Stomach (tissue), 9 donors: Measurements from ENCODE around the gene OBSCN. TPM values are rescaled to one million over a fixed set of nuclear protein-coding genes. Genes with fewer than 3 reads are reported as not detected.
A peak's percentile ranks its signal among the peaks of the same experiment; 100 is the strongest.

ENCODE experiments used
- DNase-seq, 2 donors: peaks; one replicate each; pipeline versions ENCODE4 v3.0.0 to v3.0.0-alpha.2; 2013 to 2019
- H3K27ac ChIP-seq, 5 donors: fragments of 200-600 bp in 4 of 5; sonication (generic) in 4 of 5; one replicate each; pipeline ENCODE4 v1.5.1; 2013 to 2019; ENCODE audit warnings: mild to moderate bottlenecking in 1 of 5, moderate library complexity in 1 of 5
- H3K27me3 ChIP-seq, 3 donors: fragments of 200-600 bp; sonication (generic); one replicate each; pipeline ENCODE4 v1.5.1; 2017 to 2019; ENCODE audit warnings: mixed run types in 1 of 3
- H3K36me3 ChIP-seq, 4 donors: fragments of 200-600 bp; sonication (generic); 1 replicate in 3 of 4; 2 replicates in 1 of 4; pipeline ENCODE4 v1.5.1; 2016 to 2019
- H3K4me1 ChIP-seq, 4 donors: fragments of 200-600 bp; sonication (generic); one replicate each; pipeline ENCODE4 v1.5.1; 2016 to 2019
- H3K4me3 ChIP-seq, 4 donors: fragments of 200-600 bp; sonication (generic) in 3 of 4; one replicate each; pipeline ENCODE4 v1.5.1; 2016 to 2019; ENCODE audit warnings: mild to moderate bottlenecking in 1 of 4
- H3K9me3 ChIP-seq, 4 donors: fragments of 200-600 bp; sonication (generic); one replicate each; pipeline ENCODE4 v1.5.1; 2016 to 2019
- EP300 ChIP-seq: sonication (generic); formaldehyde crosslinking; IDR thresholded peaks from one replicate; pipeline ENCODE4 v1.6.1; 2017; ENCODE audit warnings: antibody characterized with exemption
- POLR2A ChIP-seq, 4 donors: fragments of 450-650 bp; IDR thresholded peaks; one replicate each; pipeline ENCODE4 v1.6.1; 2016; ENCODE audit warnings: antibody characterized with exemption in 4 of 4, control low read depth in 2 of 4, mild to moderate bottlenecking in 1 of 4, moderate library complexity in 1 of 4
- POLR2AphosphoS5 ChIP-seq, 3 donors: sonication (generic); formaldehyde crosslinking; IDR thresholded peaks; one replicate each; pipeline ENCODE4 v1.6.1; 2016; ENCODE audit warnings: antibody characterized with exemption in 3 of 3
- WGBS, 5 donors: extraction: QIAGEN DNeasy Blood & Tissue Kit in 3 of 5; methylation state at CpG; one replicate each; pipeline versions ENCODE4 v1.1.5 to v1.1.7; 2013 to 2018; 5-methylcytosine and 5-hydroxymethylcytosine counted together
- intact Hi-C: fragments of 100-400 bp; cut with DNase I; formaldehyde crosslinking; loops from one replicate; pipeline ENCODE4 v1.15.1; 2023; ENCODE audit warnings: low total_unique reads
- polyA plus RNA-seq, 3 donors: library from polyadenylated mRNA; stranded (reverse); fragments of 200-250 nt; gene quantifications; one replicate each; pipeline ENCODE4 v1.2.3, GENCODE V29; 2013
- total RNA-seq, 5 donors: library from RNA; depleted of rRNA; stranded (reverse); fragments of >200 nt; gene quantifications; one replicate each; pipeline versions ENCODE4 v1.1.0 to v1.2.3, GENCODE V29; 2014 to 2016
- TF ChIP-seq, protein P1 (sequence below), 7 experiments: fragments of 450-650 bp in 4 of 7; fragments of 200-600 bp in 3 of 7; sonication (generic) in 3 of 7; IDR thresholded peaks; one replicate each; pipeline ENCODE4 v1.5.1; 2016 to 2019; ENCODE audit warnings: antibody characterized with exemption in 7 of 7, control low read depth in 2 of 7, mild to moderate bottlenecking in 1 of 7
- donor health status: healthy with polysubstance abuse.
- donor health status: Bipolar disorder and iron deficiency.
- donor health status: healthy.

The OBSCN gene
- total and polyA plus RNA-seq, 8 donors = 7.2 to 111 (median 24.7) TPM

- Histone ChIP-seq H3K27ac (no peak overlapping the region), H3K4me3 (no peak overlapping the region), H3K27me3 (no peaks in the 10 kb centered on the region), H3K36me3 (peaks cover 24 to 63% (median 60%) of the 10 kb centered on the region in 4 donors), H3K4me1 (peaks cover 0 to 14% (median 7%) of the 10 kb centered on the region in 4 donors), H3K9me3 (no peaks in the 10 kb centered on the region)
- peak in 1 of 3 donors; percentile 10 for TF ChIP-seq POLR2AphosphoS5 (IDR thresholded peaks at IDR 0.05)
- TF ChIP-seq, protein P1, sequence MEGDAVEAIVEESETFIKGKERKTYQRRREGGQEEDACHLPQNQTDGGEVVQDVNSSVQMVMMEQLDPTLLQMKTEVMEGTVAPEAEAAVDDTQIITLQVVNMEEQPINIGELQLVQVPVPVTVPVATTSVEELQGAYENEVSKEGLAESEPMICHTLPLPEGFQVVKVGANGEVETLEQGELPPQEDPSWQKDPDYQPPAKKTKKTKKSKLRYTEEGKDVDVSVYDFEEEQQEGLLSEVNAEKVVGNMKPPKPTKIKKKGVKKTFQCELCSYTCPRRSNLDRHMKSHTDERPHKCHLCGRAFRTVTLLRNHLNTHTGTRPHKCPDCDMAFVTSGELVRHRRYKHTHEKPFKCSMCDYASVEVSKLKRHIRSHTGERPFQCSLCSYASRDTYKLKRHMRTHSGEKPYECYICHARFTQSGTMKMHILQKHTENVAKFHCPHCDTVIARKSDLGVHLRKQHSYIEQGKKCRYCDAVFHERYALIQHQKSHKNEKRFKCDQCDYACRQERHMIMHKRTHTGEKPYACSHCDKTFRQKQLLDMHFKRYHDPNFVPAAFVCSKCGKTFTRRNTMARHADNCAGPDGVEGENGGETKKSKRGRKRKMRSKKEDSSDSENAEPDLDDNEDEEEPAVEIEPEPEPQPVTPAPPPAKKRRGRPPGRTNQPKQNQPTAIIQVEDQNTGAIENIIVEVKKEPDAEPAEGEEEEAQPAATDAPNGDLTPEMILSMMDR (IDR thresholded peaks at IDR 0.05) = peak in 4 of 7 experiments; percentile 32 to 50 (median 39)
- TF ChIP-seq EP300 = no peak
- TF ChIP-seq POLR2A (IDR thresholded peaks at IDR 0.05) = no peak
- DNase-seq = peak; percentile 56 to 63
- WGBS, 5 donors = 38 to 42% (median 41%) methylated on average over 8 of the region's 8 CpGs
- intact Hi-C loops = no loop called here
Observed at GRCh38 chr1:228393268-228393701, 185.4 kb downstream of the OBSCN start.

- Histone ChIP-seq H3K27me3 (no peaks in the 10 kb centered on the region), H3K36me3 (peaks cover 28 to 70% (median 68%) of the 10 kb centered on the region in 4 donors)
Observed at GRCh38 chr1:228393811-228394570, 186.1 kb downstream of the OBSCN start.

GRCh38 chr1:228394571-228395394 lies 186.9 kb downstream of the OBSCN start:
- Histone ChIP-seq H3K4me3 (no peak overlapping the region), H3K27ac (no peak overlapping the region), H3K36me3 (peaks cover 30 to 78% (median 75%) of the 10 kb centered on the region in 4 donors), H3K4me1 (peaks cover 0 to 14% (median 7%) of the 10 kb centered on the region in 4 donors), H3K27me3 (no peaks in the 10 kb centered on the region), H3K9me3 (no peaks in the 10 kb centered on the region)
- no peak for DNase-seq
- TF ChIP-seq EP300 = no peak
- TF ChIP-seq, protein P1 (IDR thresholded peaks at IDR 0.05) = no peak
- TF ChIP-seq POLR2A (IDR thresholded peaks at IDR 0.05) = no peak
- intact Hi-C loops = no loop called here
- 90 to 95% (median 93%) methylated on average over 24 to 38 of the region's 38 CpGs for WGBS, 5 donors

More at GRCh38 chr1:228393811-228394570, 186.1 kb downstream of the OBSCN start:
- TF ChIP-seq POLR2A (IDR thresholded peaks at IDR 0.05) (no peak), POLR2AphosphoS5 (IDR thresholded peaks at IDR 0.05) (no peak), EP300 (no peak)
- TF ChIP-seq, protein P1 (IDR thresholded peaks at IDR 0.05) = no peak
- Histone ChIP-seq H3K27ac (no peak overlapping the region), H3K4me1 (peaks cover 0 to 14% (median 7%) of the 10 kb centered on the region in 4 donors), H3K9me3 (no peaks in the 10 kb centered on the region), H3K4me3 (no peak overlapping the region)
- WGBS, 5 donors = 81 to 92% (median 90%) methylated on average over 7 to 9 of the region's 9 CpGs
- intact Hi-C loops = no loop called here
- DNase-seq = no peak
